Activated CD8-positive, alpha-beta memory T cell treated with anti-CD3 and anti-CD28 coated beads, Interleukin-2, amount 50 U/mL, for 24 hours (primary cell): ENCODE results near the gene UBN1.

ENCODE experiments used
- DNase-seq: peaks from one replicate; pipeline ENCODE4 v3.0.0-alpha.2; 2020; ENCODE audit errors: extremely low read depth

UBN1 gene

GRCh38 chr16:4814542-4815173 lies 32.6 kb upstream of the UBN1 start:
- DNase-seq: no peak

- no peak for DNase-seq
Observed at GRCh38 chr16:4820652-4821051, 26.6 kb upstream of the UBN1 start.

- no peak for DNase-seq
Observed at GRCh38 chr16:4825196-4825595, 22.1 kb upstream of the UBN1 start.

- DNase-seq: no peak
Observed at GRCh38 chr16:4826526-4826925, 20.8 kb upstream of the UBN1 start.

- DNase-seq: no peak
Observed at GRCh38 chr16:4826980-4827379, 20.3 kb upstream of the UBN1 start.

GRCh38 chr16:4828567-4829321 lies 18.5 kb upstream of the UBN1 start:
- no peak for DNase-seq

- no peak for DNase-seq
Observed at GRCh38 chr16:4830408-4830807, 16.9 kb upstream of the UBN1 start.

- no peak for DNase-seq
Observed at GRCh38 chr16:4831616-4832015, 15.7 kb upstream of the UBN1 start.

GRCh38 chr16:4832698-4833343 lies 14.5 kb upstream of the UBN1 start:
- no peak for DNase-seq

GRCh38 chr16:4833584-4833983 lies 13.7 kb upstream of the UBN1 start:
- no peak for DNase-seq

- no peak for DNase-seq
Observed at GRCh38 chr16:4836727-4837126, 10.6 kb upstream of the UBN1 start.

- no peak for DNase-seq
Observed at GRCh38 chr16:4837733-4838501, 9.4 kb upstream of the UBN1 start.

- no peak for DNase-seq
Observed at GRCh38 chr16:4839942-4840341, 7.3 kb upstream of the UBN1 start.

GRCh38 chr16:4840984-4841383 lies 6.3 kb upstream of the UBN1 start:
- DNase-seq: no peak

GRCh38 chr16:4846503-4846900 lies 779 bp upstream of the UBN1 start:
- DNase-seq: no peak

GRCh38 chr16:4847774-4848587 lies 700 bp downstream of the UBN1 start:
- no peak for DNase-seq

- no peak for DNase-seq
Observed at GRCh38 chr16:4850211-4850610, 2.9 kb downstream of the UBN1 start.

GRCh38 chr16:4852221-4852872 lies 5.1 kb downstream of the UBN1 start:
- no peak for DNase-seq

- DNase-seq: no peak
Observed at GRCh38 chr16:4855371-4855770, 8.1 kb downstream of the UBN1 start.

GRCh38 chr16:4855804-4856203 lies 8.5 kb downstream of the UBN1 start:
- no peak for DNase-seq
